Activated B cell treated with CpG ODN at 0.5 μM for 24 hours (primary cell): ENCODE data around the gene TANGO6. TPM values are rescaled to one million over a fixed set of nuclear protein-coding genes. Genes with fewer than 3 reads are reported as not detected.

ENCODE experiments used
- ATAC-seq: fragments of 200-7000 bp; cut with Tn5 transposase; one replicate; pipeline ENCODE4 v1.10.0; 2021; ENCODE audit warnings: low read depth, mild to moderate bottlenecking, moderate library complexity
- CTCF ChIA-PET: fragments of 350-600 bp; sonication (Branson Sonifier 250); formaldehyde crosslinking; loops from one replicate; lab custom pipeline; 2021; ENCODE audit warnings: antibody characterized with exemption; lab: Charles Lee
- POLR2A ChIA-PET: fragments of 350-600 bp; sonication (Branson Sonifier 250); formaldehyde crosslinking; loops from one replicate; lab custom pipeline; 2021; ENCODE audit warnings: antibody characterized with exemption; lab: Charles Lee
- DNase-seq: peaks from one replicate; pipeline ENCODE4 v3.0.0; 2022
- H3K27ac Mint-ChIP-seq: one replicate; pipeline ENCODE4 v1.8.0; 2020; ENCODE audit warnings: mixed read lengths
- H3K27me3 Mint-ChIP-seq: one replicate; pipeline ENCODE4 v1.8.0; 2021; ENCODE audit warnings: mixed read lengths
- H3K36me3 Mint-ChIP-seq: one replicate; pipeline ENCODE4 v1.8.0; 2021; ENCODE audit warnings: low read depth, mixed read lengths
- H3K4me1 Mint-ChIP-seq: one replicate; pipeline ENCODE4 v1.8.0; 2021; ENCODE audit warnings: mixed read lengths
- H3K4me3 Mint-ChIP-seq: one replicate; pipeline ENCODE4 v1.8.0; 2020; ENCODE audit warnings: mild to moderate bottlenecking, mixed read lengths
- H3K9me3 Mint-ChIP-seq: one replicate; pipeline ENCODE4 v1.8.0; 2020; ENCODE audit warnings: mixed read lengths
- CTCF ChIP-seq: fragments of 200-600 bp; IDR thresholded peaks from one replicate; pipeline ENCODE4 v1.8.0; 2022; ENCODE audit warnings: antibody characterized with exemption, mild to moderate bottlenecking
- intact Hi-C: fragments of 100-400 bp; cut with micrococcal nuclease; formaldehyde crosslinking; loops from one replicate; pipeline ENCODE4 v1.15.1; 2024
- total RNA-seq: library from RNA; stranded (reverse); gene quantifications from 2 replicates; pipeline ENCODE4 v1.2.3, GENCODE V29; 2022

TANGO6 gene
- total RNA-seq, 1 donor from 2014 or later: 39.4 TPM

GRCh38 chr16:69110406-69110805 lies 267.1 kb downstream of the TANGO6 start:
- ATAC-seq (no peak), DNase-seq (no peak)
- Mint-ChIP-seq H3K9me3 (no peaks in the 10 kb centered on the region), H3K36me3 (peaks cover 42% of the 10 kb centered on the region), H3K27ac (no peak overlapping the region), H3K27me3 (peaks cover 22% of the 10 kb centered on the region), H3K4me1 (peaks cover 13% of the 10 kb centered on the region), H3K4me3 (no peak overlapping the region)
- CTCF ChIA-PET: no interaction called here
- intact Hi-C loops: no loop called here
- no peak for TF ChIP-seq CTCF
- POLR2A ChIA-PET: no interaction called here

- no peak for DNase-seq
- Mint-ChIP-seq H3K27ac (no peak overlapping the region), H3K9me3 (no peaks in the 10 kb centered on the region), H3K4me3 (no peak overlapping the region), H3K4me1 (peaks cover 9% of the 10 kb centered on the region), H3K27me3 (peaks cover 18% of the 10 kb centered on the region), H3K36me3 (peaks cover 45% of the 10 kb centered on the region)
- ChIA-PET CTCF (interaction anchor here (1.3 kb wide), 1 partner anchor 9 kb away, joined by 3 read pairs; no protein-coding TSS in a partner anchor), POLR2A (no interaction called here)
- no peak for ATAC-seq
- no peak for TF ChIP-seq CTCF
- intact Hi-C loops: no loop called here
Observed at GRCh38 chr16:69111216-69111875, 268.0 kb downstream of the TANGO6 start.

DNA sequence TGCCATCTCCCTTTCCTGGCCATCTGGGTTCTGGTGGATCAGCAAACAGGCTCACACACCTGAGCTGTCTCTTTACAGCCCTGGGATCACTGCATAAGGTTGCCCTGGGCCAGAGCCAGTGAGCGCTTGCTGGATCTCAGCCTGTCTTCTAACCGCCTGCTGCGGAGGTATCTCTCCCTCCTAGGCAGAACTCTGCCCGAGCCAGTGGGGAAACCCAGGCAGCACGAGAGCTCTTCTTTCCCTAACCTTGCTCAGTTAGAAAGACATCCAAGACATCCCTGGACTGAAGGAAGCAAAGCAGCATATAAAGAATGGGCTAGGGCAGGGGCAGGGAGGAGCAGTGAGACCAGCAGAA lies 268.5 kb downstream of the TANGO6 start:
- CTCF ChIA-PET: interaction anchor here (1.3 kb wide), 2 partner anchors 9 to 18 kb away, joined by 3 to 6 read pairs; no protein-coding TSS in a partner anchor
- Mint-ChIP-seq H3K4me1 (peaks cover 7% of the 10 kb centered on the region), H3K4me3 (no peak overlapping the region), H3K27me3 (peaks cover 16% of the 10 kb centered on the region), H3K9me3 (no peaks in the 10 kb centered on the region), H3K27ac (no peak overlapping the region), H3K36me3 (peaks cover 47% of the 10 kb centered on the region)
- intact Hi-C loops: no loop called here
- POLR2A ChIA-PET: interaction anchor here (0.6 kb wide), 1 partner anchor 745 kb away, joined by 7 read pairs; no protein-coding TSS in a partner anchor
- ATAC-seq (no peak), DNase-seq (no peak)
- no peak for TF ChIP-seq CTCF

GRCh38 chr16:69112285-69113129 lies 269.2 kb downstream of the TANGO6 start:
- ChIA-PET POLR2A (interaction anchor here (0.6 to 1.0 kb wide), 3 partner anchors 12 to 745 kb away, joined by 3 to 7 read pairs (median 3); no protein-coding TSS in a partner anchor), CTCF (interaction anchor here (1.0 to 1.5 kb wide), 6 partner anchors 8 to 40 kb away, joined by 3 to 6 read pairs (median 3); no protein-coding TSS in a partner anchor)
- DNase-seq (peak; percentile 34), ATAC-seq (peak; percentile 85)
- intact Hi-C loops: no loop called here
- Mint-ChIP-seq H3K9me3 (no peaks in the 10 kb centered on the region), H3K27me3 (peaks cover 11% of the 10 kb centered on the region), H3K4me1 (peaks cover 2% of the 10 kb centered on the region), H3K4me3 (no peak overlapping the region), H3K27ac (no peak overlapping the region), H3K36me3 (peaks cover 50% of the 10 kb centered on the region)
- peak; percentile 46 for TF ChIP-seq CTCF

- ATAC-seq: no peak
- ChIA-PET CTCF (interaction anchor here (1.0 to 1.5 kb wide), 5 partner anchors 11 to 41 kb away, joined by 3 to 6 read pairs (median 3); no protein-coding TSS in a partner anchor), POLR2A (interaction anchor here (1.0 kb wide), 2 partner anchors 11 to 583 kb away, joined by 3 read pairs; no protein-coding TSS in a partner anchor)
- no peak for DNase-seq
- Mint-ChIP-seq H3K4me1 (no peaks in the 10 kb centered on the region), H3K27ac (no peak overlapping the region), H3K9me3 (no peaks in the 10 kb centered on the region), H3K36me3 (peaks cover 57% of the 10 kb centered on the region), H3K27me3 (peaks cover 6% of the 10 kb centered on the region), H3K4me3 (no peak overlapping the region)
- no peak for TF ChIP-seq CTCF
- intact Hi-C loops: no loop called here
Observed at GRCh38 chr16:69113216-69113615, 269.9 kb downstream of the TANGO6 start.
